Glutamatergic neuron (in vitro differentiated cells): Measurements from ENCODE around the gene CEMIP2. TPM values are rescaled to one million over a fixed set of nuclear protein-coding genes. Genes with fewer than 3 reads are reported as not detected.
"Not testable (repeated sequence)": the region's sequence is repeated elsewhere in the genome, so short reads cannot be mapped to it uniquely, and the experiment has no call there.

Source experiments
- DNase-seq: peaks from one replicate; pipeline ENCODE4 v3.0.0; 2022
- H3K27ac Mint-ChIP-seq: one replicate; pipeline ENCODE4 v1.8.0; 2020; ENCODE audit warnings: mild to moderate bottlenecking, mixed read lengths, inconsistent platforms; ENCODE audit not compliant: unreplicated experiment
- H3K27me3 Mint-ChIP-seq: one replicate; pipeline ENCODE4 v1.8.0; 2020; ENCODE audit warnings: mild to moderate bottlenecking, moderate library complexity, mixed read lengths, inconsistent platforms; ENCODE audit not compliant: unreplicated experiment
- H3K36me3 Mint-ChIP-seq: one replicate; pipeline ENCODE4 v1.8.0; 2020; ENCODE audit warnings: mild to moderate bottlenecking, mixed read lengths, inconsistent platforms; ENCODE audit not compliant: unreplicated experiment
- H3K4me1 Mint-ChIP-seq: one replicate; pipeline ENCODE4 v1.8.0; 2020; ENCODE audit warnings: mild to moderate bottlenecking, low read depth, mixed read lengths, inconsistent platforms; ENCODE audit not compliant: unreplicated experiment
- H3K4me3 Mint-ChIP-seq: one replicate; pipeline ENCODE4 v1.8.0; 2020; ENCODE audit warnings: mild to moderate bottlenecking, mixed read lengths, inconsistent platforms; ENCODE audit not compliant: unreplicated experiment
- H3K9me3 Mint-ChIP-seq: one replicate; pipeline ENCODE4 v1.8.0; 2020; ENCODE audit warnings: mild to moderate bottlenecking, moderate library complexity, mixed read lengths, inconsistent platforms; ENCODE audit not compliant: unreplicated experiment
- CTCF ChIP-seq: fragments of 200-600 bp; sonication (generic); IDR thresholded peaks from one replicate; pipeline ENCODE4 v1.5.0; 2021; ENCODE audit not compliant: partially characterized antibody, unreplicated experiment
- total RNA-seq: library from RNA; stranded (reverse); fragmentation: NEBNext Ultra II Directional; extraction: Animal tissue kit (Norgen Biotek cat#: 25700); gene quantifications from one replicate; pipeline ENCODE4 v1.2.1, GENCODE V29; 2021; ENCODE audit not compliant: unreplicated experiment

CEMIP2 gene
- total RNA-seq, 1 donor from 2014 or later = 122 TPM

- Mint-ChIP-seq H3K27ac (peak overlapping the region; percentile 89), H3K4me3 (no peak overlapping the region), H3K4me1 (peaks cover 33% of the 10 kb centered on the region), H3K36me3 (no peaks in the 10 kb centered on the region), H3K9me3 (peaks cover 7% of the 10 kb centered on the region), H3K27me3 (peaks cover 7% of the 10 kb centered on the region)
- no peak for TF ChIP-seq CTCF
- DNase-seq = peak; percentile 69
These were observed 44.1 kb upstream of the CEMIP2 start for GRCh38 chr9:71812385-71812784.

GRCh38 chr9:71808068-71808467 is 39.8 kb upstream of the CEMIP2 start:
- Mint-ChIP-seq H3K36me3 (no peaks in the 10 kb centered on the region), H3K27ac (peak overlapping the region; percentile 31), H3K4me1 (peaks cover 8% of the 10 kb centered on the region), H3K27me3 (peaks cover 4% of the 10 kb centered on the region), H3K9me3 (peaks cover 4% of the 10 kb centered on the region), H3K4me3 (no peak overlapping the region)
- DNase-seq = no peak
- no peak for TF ChIP-seq CTCF

- no peaks in the 10 kb centered on the region for H3K27me3 Mint-ChIP-seq
- H3K27ac Mint-ChIP-seq = peak overlapping the region; percentile 67
- no peaks in the 10 kb centered on the region for H3K9me3 Mint-ChIP-seq
- H3K4me3 Mint-ChIP-seq = no peak overlapping the region
- peak; percentile 76 for TF ChIP-seq CTCF
- no peaks in the 10 kb centered on the region for H3K36me3 Mint-ChIP-seq
- peaks cover 3% of the 10 kb centered on the region for H3K4me1 Mint-ChIP-seq
- peak; percentile 65 for DNase-seq
These were observed 38.6 kb upstream of the CEMIP2 start for GRCh38 chr9:71806901-71807307.

- not testable (repeated sequence) for H3K36me3 Mint-ChIP-seq, DNase-seq, H3K4me3 Mint-ChIP-seq, H3K27ac Mint-ChIP-seq, H3K27me3 Mint-ChIP-seq, H3K4me1 Mint-ChIP-seq, H3K9me3 Mint-ChIP-seq
These were observed 36.8 kb upstream of the CEMIP2 start for GRCh38 chr9:71805096-71805495.

- no peaks in the 10 kb centered on the region for H3K9me3 Mint-ChIP-seq
- H3K4me3 Mint-ChIP-seq = no peak overlapping the region
- TF ChIP-seq CTCF = no peak
- H3K4me1 Mint-ChIP-seq = no peaks in the 10 kb centered on the region
- no peak overlapping the region for H3K27ac Mint-ChIP-seq
- H3K27me3 Mint-ChIP-seq = no peaks in the 10 kb centered on the region
- no peaks in the 10 kb centered on the region for H3K36me3 Mint-ChIP-seq
- no peak for DNase-seq
These were observed 33.5 kb upstream of the CEMIP2 start for GRCh38 chr9:71801826-71802225.

GRCh38 chr9:71797266-71797665 is 29.0 kb upstream of the CEMIP2 start:
- Mint-ChIP-seq H3K27me3 (peaks cover 2% of the 10 kb centered on the region), H3K27ac (no peak overlapping the region), H3K4me1 (no peaks in the 10 kb centered on the region), H3K4me3 (no peak overlapping the region), H3K9me3 (no peaks in the 10 kb centered on the region), H3K36me3 (no peaks in the 10 kb centered on the region)
- no peak for TF ChIP-seq CTCF
- no peak for DNase-seq
